GM10266 (cell line): ENCODE results near the gene IQGAP1.
"Not testable (repeated sequence)": the region's sequence is repeated elsewhere in the genome, so short reads cannot be mapped to it uniquely, and the experiment has no call there.

Experiments used
- DNase-seq: peaks from one replicate; pipeline ENCODE4 v3.0.0; 2012; ENCODE audit errors: extremely low spot score
- CTCF ChIP-seq: IDR thresholded peaks from 2 replicates; pipeline ENCODE4 v1.5.1; 2012; ENCODE audit warnings: mild to moderate bottlenecking, low read depth; ENCODE audit not compliant: control insufficient read depth, insufficient read depth; ENCODE audit errors: missing control alignments

IQGAP1 gene

GRCh38 chr15:90497376-90497775 is 109.3 kb downstream of the IQGAP1 start:
- no peak for DNase-seq
- TF ChIP-seq CTCF = no peak

- no peak for TF ChIP-seq CTCF
- no peak for DNase-seq
These were observed 109.9 kb downstream of the IQGAP1 start for GRCh38 chr15:90497912-90498311.

- no peak for DNase-seq
- no peak for TF ChIP-seq CTCF
These were observed 112.1 kb downstream of the IQGAP1 start for GRCh38 chr15:90500171-90500570.

GRCh38 chr15:90501898-90502297 is 113.9 kb downstream of the IQGAP1 start:
- no peak for DNase-seq
- no peak for TF ChIP-seq CTCF

- DNase-seq = not testable (repeated sequence)
These were observed 122.7 kb downstream of the IQGAP1 start for GRCh38 chr15:90510781-90511180.

GRCh38 chr15:90511211-90511618 is 123.2 kb downstream of the IQGAP1 start:
- DNase-seq = not testable (repeated sequence)

- TF ChIP-seq CTCF = no peak
- no peak for DNase-seq
These were observed 124.2 kb downstream of the IQGAP1 start for GRCh38 chr15:90512276-90512675.

- TF ChIP-seq CTCF = no peak
These were observed 124.9 kb downstream of the IQGAP1 start for GRCh38 chr15:90512981-90513380.

GRCh38 chr15:90513448-90513847 is 125.4 kb downstream of the IQGAP1 start:
- no peak for DNase-seq
- no peak for TF ChIP-seq CTCF

More at GRCh38 chr15:90512981-90513380, 124.9 kb downstream of the IQGAP1 start:
- no peak for DNase-seq

GRCh38 chr15:90513893-90514292 is 125.9 kb downstream of the IQGAP1 start:
- DNase-seq = not testable (repeated sequence)
